Liver (tissue), 3 donors: ENCODE data around the gene C1orf52.

Experiments used
- CTCF ChIP-seq: fragments of 150-350 bp; IDR thresholded peaks from 2 replicates; pipeline ENCODE4 v1.5.1; 2017; ENCODE audit warnings: improper control_type of control experiment, low read depth, low read length; ENCODE audit not compliant: missing input control
- TAF1 ChIP-seq: conservative IDR thresholded peaks from 2 replicates; pipeline ENCODE4 v1.6.1; 2016; ENCODE audit warnings: antibody characterized with exemption, mild to moderate bottlenecking
- TF ChIP-seq, protein P1 (sequence below): IDR thresholded peaks from 2 replicates; pipeline ENCODE4 v1.6.1; 2016; ENCODE audit warnings: antibody characterized with exemption, mild to moderate bottlenecking
- TF ChIP-seq, protein P2 (sequence below): IDR thresholded peaks from 2 replicates; pipeline ENCODE4 v1.6.1; 2016; ENCODE audit warnings: antibody characterized with exemption
- donor health status: healthy.
- donor health status: healthy.

- no peak for TF ChIP-seq CTCF
- no peak for TF ChIP-seq TAF1
- TF ChIP-seq, protein P1, sequence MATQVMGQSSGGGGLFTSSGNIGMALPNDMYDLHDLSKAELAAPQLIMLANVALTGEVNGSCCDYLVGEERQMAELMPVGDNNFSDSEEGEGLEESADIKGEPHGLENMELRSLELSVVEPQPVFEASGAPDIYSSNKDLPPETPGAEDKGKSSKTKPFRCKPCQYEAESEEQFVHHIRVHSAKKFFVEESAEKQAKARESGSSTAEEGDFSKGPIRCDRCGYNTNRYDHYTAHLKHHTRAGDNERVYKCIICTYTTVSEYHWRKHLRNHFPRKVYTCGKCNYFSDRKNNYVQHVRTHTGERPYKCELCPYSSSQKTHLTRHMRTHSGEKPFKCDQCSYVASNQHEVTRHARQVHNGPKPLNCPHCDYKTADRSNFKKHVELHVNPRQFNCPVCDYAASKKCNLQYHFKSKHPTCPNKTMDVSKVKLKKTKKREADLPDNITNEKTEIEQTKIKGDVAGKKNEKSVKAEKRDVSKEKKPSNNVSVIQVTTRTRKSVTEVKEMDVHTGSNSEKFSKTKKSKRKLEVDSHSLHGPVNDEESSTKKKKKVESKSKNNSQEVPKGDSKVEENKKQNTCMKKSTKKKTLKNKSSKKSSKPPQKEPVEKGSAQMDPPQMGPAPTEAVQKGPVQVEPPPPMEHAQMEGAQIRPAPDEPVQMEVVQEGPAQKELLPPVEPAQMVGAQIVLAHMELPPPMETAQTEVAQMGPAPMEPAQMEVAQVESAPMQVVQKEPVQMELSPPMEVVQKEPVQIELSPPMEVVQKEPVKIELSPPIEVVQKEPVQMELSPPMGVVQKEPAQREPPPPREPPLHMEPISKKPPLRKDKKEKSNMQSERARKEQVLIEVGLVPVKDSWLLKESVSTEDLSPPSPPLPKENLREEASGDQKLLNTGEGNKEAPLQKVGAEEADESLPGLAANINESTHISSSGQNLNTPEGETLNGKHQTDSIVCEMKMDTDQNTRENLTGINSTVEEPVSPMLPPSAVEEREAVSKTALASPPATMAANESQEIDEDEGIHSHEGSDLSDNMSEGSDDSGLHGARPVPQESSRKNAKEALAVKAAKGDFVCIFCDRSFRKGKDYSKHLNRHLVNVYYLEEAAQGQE: no peak
- TF ChIP-seq, protein P2, sequence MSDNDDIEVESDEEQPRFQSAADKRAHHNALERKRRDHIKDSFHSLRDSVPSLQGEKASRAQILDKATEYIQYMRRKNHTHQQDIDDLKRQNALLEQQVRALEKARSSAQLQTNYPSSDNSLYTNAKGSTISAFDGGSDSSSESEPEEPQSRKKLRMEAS: no peak
These were observed 35.2 kb downstream of the C1orf52 start for GRCh38 chr1:85224295-85224694.
